GM20000 (cell line): ENCODE results near the gene SPANXN4.

ENCODE experiments used
- DNase-seq: peaks from one replicate; pipeline ENCODE4 v3.0.0; 2012; ENCODE audit warnings: low spot score
- TF ChIP-seq, protein P1 (sequence below): IDR thresholded peaks from 2 replicates; pipeline ENCODE4 v1.5.1; 2012; ENCODE audit warnings: mild to moderate bottlenecking, control low read depth; ENCODE audit errors: extremely low read depth, missing control alignments

SPANXN4 gene

DNA sequence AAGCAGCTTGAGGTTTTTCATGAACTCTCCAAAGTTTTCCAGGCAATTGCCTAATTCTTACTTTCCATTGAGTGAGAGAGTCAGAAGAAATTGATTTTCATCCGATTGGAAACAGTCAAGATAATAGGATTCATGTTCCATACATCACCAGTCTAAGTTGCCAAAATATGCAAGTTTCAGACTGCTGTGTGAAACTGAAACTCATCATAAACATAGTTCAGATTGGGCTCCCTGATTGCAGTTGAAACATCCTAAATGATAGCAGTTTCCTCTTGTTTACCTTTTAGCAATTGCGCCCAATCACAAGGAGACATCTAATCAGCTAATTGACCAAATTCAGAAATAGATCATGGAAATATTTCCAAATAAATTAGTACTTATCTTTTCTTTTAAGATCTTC lies 56.8 kb downstream of the SPANXN4 start:
- TF ChIP-seq, protein P1, sequence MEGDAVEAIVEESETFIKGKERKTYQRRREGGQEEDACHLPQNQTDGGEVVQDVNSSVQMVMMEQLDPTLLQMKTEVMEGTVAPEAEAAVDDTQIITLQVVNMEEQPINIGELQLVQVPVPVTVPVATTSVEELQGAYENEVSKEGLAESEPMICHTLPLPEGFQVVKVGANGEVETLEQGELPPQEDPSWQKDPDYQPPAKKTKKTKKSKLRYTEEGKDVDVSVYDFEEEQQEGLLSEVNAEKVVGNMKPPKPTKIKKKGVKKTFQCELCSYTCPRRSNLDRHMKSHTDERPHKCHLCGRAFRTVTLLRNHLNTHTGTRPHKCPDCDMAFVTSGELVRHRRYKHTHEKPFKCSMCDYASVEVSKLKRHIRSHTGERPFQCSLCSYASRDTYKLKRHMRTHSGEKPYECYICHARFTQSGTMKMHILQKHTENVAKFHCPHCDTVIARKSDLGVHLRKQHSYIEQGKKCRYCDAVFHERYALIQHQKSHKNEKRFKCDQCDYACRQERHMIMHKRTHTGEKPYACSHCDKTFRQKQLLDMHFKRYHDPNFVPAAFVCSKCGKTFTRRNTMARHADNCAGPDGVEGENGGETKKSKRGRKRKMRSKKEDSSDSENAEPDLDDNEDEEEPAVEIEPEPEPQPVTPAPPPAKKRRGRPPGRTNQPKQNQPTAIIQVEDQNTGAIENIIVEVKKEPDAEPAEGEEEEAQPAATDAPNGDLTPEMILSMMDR: no peak
- DNase-seq: no peak
